ENCODE data around the gene GALNT14.

The GALNT14 gene

GRCh38 chr2:31053929-31054782, 84.1 kb downstream of the GALNT14 start:
- no peak overlapping the region for H2AFZ ChIP-seq (ENCODE audit: low read length)
- no peak overlapping the region for H3K4me3 ChIP-seq (ENCODE audit: low read length, poor library complexity, severe bottlenecking)
- H3K9me2 ChIP-seq (replicated peaks; ENCODE audit: low read depth, low read length): no peaks in the 10 kb centered on the region
- H3K9me3 ChIP-seq (ENCODE audit: insufficient read depth, low read depth, low read length): no peaks in the 10 kb centered on the region
- no peaks in the 10 kb centered on the region for H3K27me3 ChIP-seq (ENCODE audit: insufficient read depth, low read length, poor library complexity, severe bottlenecking)
- H3K4me2 ChIP-seq (ENCODE audit: low read depth, low read length, poor library complexity, severe bottlenecking): no peak overlapping the region
- H4K20me1 ChIP-seq (ENCODE audit: insufficient read depth, low read length, poor library complexity, severe bottlenecking): no peaks in the 10 kb centered on the region
- H3K79me2 ChIP-seq (ENCODE audit: insufficient read depth, low read length): no peaks in the 10 kb centered on the region
- TF ChIP-seq, protein P1, sequence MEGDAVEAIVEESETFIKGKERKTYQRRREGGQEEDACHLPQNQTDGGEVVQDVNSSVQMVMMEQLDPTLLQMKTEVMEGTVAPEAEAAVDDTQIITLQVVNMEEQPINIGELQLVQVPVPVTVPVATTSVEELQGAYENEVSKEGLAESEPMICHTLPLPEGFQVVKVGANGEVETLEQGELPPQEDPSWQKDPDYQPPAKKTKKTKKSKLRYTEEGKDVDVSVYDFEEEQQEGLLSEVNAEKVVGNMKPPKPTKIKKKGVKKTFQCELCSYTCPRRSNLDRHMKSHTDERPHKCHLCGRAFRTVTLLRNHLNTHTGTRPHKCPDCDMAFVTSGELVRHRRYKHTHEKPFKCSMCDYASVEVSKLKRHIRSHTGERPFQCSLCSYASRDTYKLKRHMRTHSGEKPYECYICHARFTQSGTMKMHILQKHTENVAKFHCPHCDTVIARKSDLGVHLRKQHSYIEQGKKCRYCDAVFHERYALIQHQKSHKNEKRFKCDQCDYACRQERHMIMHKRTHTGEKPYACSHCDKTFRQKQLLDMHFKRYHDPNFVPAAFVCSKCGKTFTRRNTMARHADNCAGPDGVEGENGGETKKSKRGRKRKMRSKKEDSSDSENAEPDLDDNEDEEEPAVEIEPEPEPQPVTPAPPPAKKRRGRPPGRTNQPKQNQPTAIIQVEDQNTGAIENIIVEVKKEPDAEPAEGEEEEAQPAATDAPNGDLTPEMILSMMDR (conservative IDR thresholded peaks at IDR 0.05; ENCODE audit: low read length): no peak
- TF ChIP-seq EZH2phosphoT487 (IDR thresholded peaks at IDR 0.05; ENCODE audit: borderline replicate concordance): no peak
- no peaks in the 10 kb centered on the region for H3K36me3 ChIP-seq (ENCODE audit: insufficient read depth, low read length)
- H3K9ac ChIP-seq (ENCODE audit: low read depth, low read length, poor library complexity, severe bottlenecking): no peak overlapping the region
- no peaks in the 10 kb centered on the region for H3F3A ChIP-seq (ENCODE audit: low read depth)
- H3K4me1 ChIP-seq (ENCODE audit: insufficient read depth, low read length, poor library complexity, severe bottlenecking): peaks cover 3% of the 10 kb centered on the region

- Histone ChIP-seq H3F3A (ENCODE audit: low read depth) (no peaks in the 10 kb centered on the region), H3K27me3 (ENCODE audit: insufficient read depth, low read length, poor library complexity, severe bottlenecking) (no peaks in the 10 kb centered on the region), H3K9me3 (ENCODE audit: insufficient read depth, low read depth, low read length) (no peaks in the 10 kb centered on the region), H3K4me1 (ENCODE audit: insufficient read depth, low read length, poor library complexity, severe bottlenecking) (peaks cover 3% of the 10 kb centered on the region), H3K4me2 (ENCODE audit: low read depth, low read length, poor library complexity, severe bottlenecking) (no peak overlapping the region), H4K20me1 (ENCODE audit: insufficient read depth, low read length, poor library complexity, severe bottlenecking) (no peaks in the 10 kb centered on the region), H3K4me3 (ENCODE audit: low read length, poor library complexity, severe bottlenecking) (no peak overlapping the region), H3K36me3 (ENCODE audit: insufficient read depth, low read length) (no peaks in the 10 kb centered on the region), H2AFZ (ENCODE audit: low read length) (no peak overlapping the region), H3K9me2 (replicated peaks; ENCODE audit: low read depth, low read length) (no peaks in the 10 kb centered on the region), H3K79me2 (ENCODE audit: insufficient read depth, low read length) (no peaks in the 10 kb centered on the region), H3K9ac (ENCODE audit: low read depth, low read length, poor library complexity, severe bottlenecking) (no peak overlapping the region)
- no peak for TF ChIP-seq EZH2phosphoT487 (IDR thresholded peaks at IDR 0.05; ENCODE audit: borderline replicate concordance)
- TF ChIP-seq, protein P1 (conservative IDR thresholded peaks at IDR 0.05; ENCODE audit: low read length): no peak
These were observed 86.0 kb downstream of the GALNT14 start for GRCh38 chr2:31052284-31052683.

DNA sequence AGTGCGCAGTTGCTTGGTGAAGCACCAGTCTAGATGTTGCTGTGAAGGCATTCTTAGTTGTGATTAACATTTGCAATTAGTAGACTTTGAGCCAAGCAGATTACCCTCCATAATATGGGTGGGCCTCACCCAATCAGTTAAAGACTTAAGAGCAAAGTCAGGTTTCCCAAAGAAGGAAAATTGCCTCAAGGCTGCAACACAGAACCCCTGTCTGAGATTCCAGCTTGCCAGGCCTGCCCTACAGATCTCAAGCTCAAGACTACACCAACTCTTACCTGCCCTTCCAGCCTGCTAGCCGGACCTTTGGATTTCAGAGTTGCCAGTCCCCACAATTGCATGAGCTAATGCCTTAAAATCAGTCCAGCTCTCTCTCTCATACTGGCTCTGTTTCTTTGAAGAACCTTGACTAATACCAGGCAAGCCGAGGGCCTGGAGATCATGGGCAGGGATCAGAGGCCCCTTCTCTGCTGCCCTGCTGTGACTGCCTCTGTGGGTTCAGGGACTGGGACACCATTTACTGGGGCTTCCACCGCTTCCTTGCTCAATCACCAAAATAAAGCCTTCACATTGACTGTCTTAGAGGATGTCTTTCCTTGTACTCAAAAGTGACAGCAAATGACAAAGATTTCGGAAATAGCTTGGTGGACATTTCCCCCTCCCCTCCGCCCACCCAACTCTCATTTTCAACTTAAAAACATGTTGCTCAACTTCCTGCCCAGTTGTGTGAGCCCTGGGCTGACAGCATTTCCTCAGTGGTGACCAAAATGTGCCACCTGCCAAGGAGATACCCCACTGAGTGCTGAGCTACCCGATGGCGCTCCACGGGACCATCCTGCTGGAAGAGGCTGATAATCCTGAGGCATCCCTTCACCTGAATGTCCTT, 86.7 kb downstream of the GALNT14 start:
- TF ChIP-seq, protein P1 (conservative IDR thresholded peaks at IDR 0.05; ENCODE audit: low read length): no peak
- TF ChIP-seq EZH2phosphoT487 (IDR thresholded peaks at IDR 0.05; ENCODE audit: borderline replicate concordance): no peak
- no peak overlapping the region for H3K4me2 ChIP-seq (ENCODE audit: low read depth, low read length, poor library complexity, severe bottlenecking)

More for the DNA sequence above, 86.7 kb downstream of the GALNT14 start:
- Histone ChIP-seq H2AFZ (ENCODE audit: low read length) (no peak overlapping the region), H3K36me3 (ENCODE audit: insufficient read depth, low read length) (no peaks in the 10 kb centered on the region), H3K9me3 (ENCODE audit: insufficient read depth, low read depth, low read length) (no peaks in the 10 kb centered on the region), H3K4me1 (ENCODE audit: insufficient read depth, low read length, poor library complexity, severe bottlenecking) (peaks cover 3% of the 10 kb centered on the region), H3K79me2 (ENCODE audit: insufficient read depth, low read length) (no peaks in the 10 kb centered on the region), H3F3A (ENCODE audit: low read depth) (no peaks in the 10 kb centered on the region), H3K9me2 (replicated peaks; ENCODE audit: low read depth, low read length) (no peaks in the 10 kb centered on the region), H3K4me3 (ENCODE audit: low read length, poor library complexity, severe bottlenecking) (no peak overlapping the region), H3K9ac (ENCODE audit: low read depth, low read length, poor library complexity, severe bottlenecking) (no peak overlapping the region), H3K27me3 (ENCODE audit: insufficient read depth, low read length, poor library complexity, severe bottlenecking) (no peaks in the 10 kb centered on the region), H4K20me1 (ENCODE audit: insufficient read depth, low read length, poor library complexity, severe bottlenecking) (no peaks in the 10 kb centered on the region)
